Left ventricle myocardium inferior (tissue), 1 donor: ENCODE results near the gene AMOTL1. TPM values are rescaled to one million over a fixed set of nuclear protein-coding genes. Genes with fewer than 3 reads are reported as not detected.

ENCODE experiments used
- DNase-seq: peaks from one replicate; pipeline ENCODE4 v3.0.0-alpha.2; 2020
- H3K27ac ChIP-seq: fragments of 200-600 bp; replicated peaks from 2 replicates; pipeline ENCODE4 v1.8.0; 2021
- H3K27me3 ChIP-seq: fragments of 200-600 bp; 2 replicates; pipeline ENCODE4 v1.8.0; 2021; ENCODE audit warnings: low read depth
- H3K36me3 ChIP-seq: fragments of 200-600 bp; 2 replicates; pipeline ENCODE4 v1.8.0; 2021
- H3K4me1 ChIP-seq: fragments of 200-600 bp; 2 replicates; pipeline ENCODE4 v1.8.0; 2021
- H3K4me3 ChIP-seq: fragments of 200-600 bp; 2 replicates; pipeline ENCODE4 v1.8.0; 2021; ENCODE audit warnings: mild to moderate bottlenecking, moderate library complexity
- H3K9me3 ChIP-seq: fragments of 200-600 bp; replicated peaks from 2 replicates; pipeline ENCODE4 v1.8.0; 2021
- intact Hi-C: fragments of 100-400 bp; cut with micrococcal nuclease; formaldehyde crosslinking; loops from one replicate; pipeline ENCODE4 v1.11.0; 2022
- total RNA-seq: library from RNA; stranded (reverse); fragmentation: NEBNext Ultra II Directional; extraction: Animal tissue kit (Norgen Biotek cat#: 25700); gene quantifications from one replicate; pipeline ENCODE4 v1.2.1, GENCODE V29; 2021
- TF ChIP-seq, protein P1 (sequence below): fragments of 200-600 bp; IDR thresholded peaks from 2 replicates; pipeline ENCODE4 v1.8.0; 2021; ENCODE audit warnings: antibody characterized with exemption, mild to moderate bottlenecking, borderline replicate concordance
- donor health status: DM: no; HTN: yes; CAD: no; lungs with severe emphysema.

AMOTL1 gene
- total RNA-seq, 1 donor from 2014 or later = 61.1 TPM

- intact Hi-C loops = no loop called here
Observed at GRCh38 chr11:94856443-94856842, 88.3 kb downstream of the AMOTL1 start.

GRCh38 chr11:94857337-94857736, 89.2 kb downstream of the AMOTL1 start:
- intact Hi-C loops = no loop called here
- Histone ChIP-seq H3K4me3 (no peak overlapping the region), H3K9me3 (no peaks in the 10 kb centered on the region), H3K36me3 (peaks cover 90% of the 10 kb centered on the region), H3K27me3 (no peaks in the 10 kb centered on the region), H3K27ac (no peak overlapping the region), H3K4me1 (peaks cover 27% of the 10 kb centered on the region)
- DNase-seq = no peak
- TF ChIP-seq, protein P1, sequence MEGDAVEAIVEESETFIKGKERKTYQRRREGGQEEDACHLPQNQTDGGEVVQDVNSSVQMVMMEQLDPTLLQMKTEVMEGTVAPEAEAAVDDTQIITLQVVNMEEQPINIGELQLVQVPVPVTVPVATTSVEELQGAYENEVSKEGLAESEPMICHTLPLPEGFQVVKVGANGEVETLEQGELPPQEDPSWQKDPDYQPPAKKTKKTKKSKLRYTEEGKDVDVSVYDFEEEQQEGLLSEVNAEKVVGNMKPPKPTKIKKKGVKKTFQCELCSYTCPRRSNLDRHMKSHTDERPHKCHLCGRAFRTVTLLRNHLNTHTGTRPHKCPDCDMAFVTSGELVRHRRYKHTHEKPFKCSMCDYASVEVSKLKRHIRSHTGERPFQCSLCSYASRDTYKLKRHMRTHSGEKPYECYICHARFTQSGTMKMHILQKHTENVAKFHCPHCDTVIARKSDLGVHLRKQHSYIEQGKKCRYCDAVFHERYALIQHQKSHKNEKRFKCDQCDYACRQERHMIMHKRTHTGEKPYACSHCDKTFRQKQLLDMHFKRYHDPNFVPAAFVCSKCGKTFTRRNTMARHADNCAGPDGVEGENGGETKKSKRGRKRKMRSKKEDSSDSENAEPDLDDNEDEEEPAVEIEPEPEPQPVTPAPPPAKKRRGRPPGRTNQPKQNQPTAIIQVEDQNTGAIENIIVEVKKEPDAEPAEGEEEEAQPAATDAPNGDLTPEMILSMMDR = no peak

More at GRCh38 chr11:94856443-94856842, 88.3 kb downstream of the AMOTL1 start:
- DNase-seq = no peak
- Histone ChIP-seq H3K27ac (no peak overlapping the region), H3K4me1 (peaks cover 27% of the 10 kb centered on the region), H3K4me3 (no peak overlapping the region), H3K36me3 (peaks cover 90% of the 10 kb centered on the region), H3K9me3 (no peaks in the 10 kb centered on the region), H3K27me3 (no peaks in the 10 kb centered on the region)
- TF ChIP-seq, protein P1 = no peak

GRCh38 chr11:94858012-94858705, 90.0 kb downstream of the AMOTL1 start:
- intact Hi-C loops = no loop called here
- Histone ChIP-seq H3K4me1 (peaks cover 27% of the 10 kb centered on the region), H3K4me3 (no peak overlapping the region), H3K27me3 (no peaks in the 10 kb centered on the region), H3K9me3 (no peaks in the 10 kb centered on the region), H3K36me3 (peaks cover 82% of the 10 kb centered on the region), H3K27ac (no peak overlapping the region)
- TF ChIP-seq, protein P1 = no peak
- no peak for DNase-seq

GRCh38 chr11:94860333-94860732, 92.2 kb downstream of the AMOTL1 start:
- peaks cover 80% of the 10 kb centered on the region for H3K36me3 ChIP-seq
- peaks cover 10% of the 10 kb centered on the region for H3K4me1 ChIP-seq
- no peak overlapping the region for H3K27ac ChIP-seq
- no peak for DNase-seq
- TF ChIP-seq, protein P1 = no peak
- no peak overlapping the region for H3K4me3 ChIP-seq
- no peaks in the 10 kb centered on the region for H3K27me3 ChIP-seq
- intact Hi-C loops = no loop called here
- no peaks in the 10 kb centered on the region for H3K9me3 ChIP-seq

- no peaks in the 10 kb centered on the region for H3K27me3 ChIP-seq
- H3K9me3 ChIP-seq = no peaks in the 10 kb centered on the region
- H3K36me3 ChIP-seq = peaks cover 87% of the 10 kb centered on the region
- no peak overlapping the region for H3K4me3 ChIP-seq
- peaks cover 4% of the 10 kb centered on the region for H3K4me1 ChIP-seq
- no peak for DNase-seq
- H3K27ac ChIP-seq = no peak overlapping the region
- TF ChIP-seq, protein P1 = no peak
- intact Hi-C loops = no loop called here
Observed at GRCh38 chr11:94861306-94861845, 93.2 kb downstream of the AMOTL1 start.
